A172 (cell line): ENCODE data around the gene CKM. TPM values are rescaled to one million over a fixed set of nuclear protein-coding genes. Genes with fewer than 3 reads are reported as not detected.

Experiments used
- DNase-seq: peaks from one replicate; pipeline ENCODE4 v3.0.0-alpha.2; 2015; ENCODE audit warnings: low spot score
- total RNA-seq: library from RNA; depleted of rRNA; stranded (reverse); fragments of >200 nt; shearing (Covaris generic); gene quantifications from 2 replicates; pipeline ENCODE4 v1.2.3, GENCODE V29; 2014; rRNA removed

The CKM gene
- not detected in 2 replicates for total RNA-seq

GRCh38 chr19:45322744-45323281, at the start of gene CKM:
Gene CKM (minus strand): TSS chr19:45322875. CDS start chr19:45319713, 3,162 bp downstream.
- no peak for DNase-seq

- peak; percentile 89 for DNase-seq
These were observed 47.9 kb upstream of the CKM start, which contains the start of gene ERCC2 for GRCh38 chr19:45370410-45371204. Gene ERCC2 (minus strand): TSS chr19:45370573. CDS start chr19:45370540, 33 bp downstream.

GRCh38 chr19:45368737-45369340, 46.2 kb upstream of the CKM start:
- DNase-seq, result no peak

- DNase-seq, result no peak
These were observed 45.5 kb upstream of the CKM start for GRCh38 chr19:45368127-45368526.

- DNase-seq, result no peak
These were observed 42.0 kb upstream of the CKM start for GRCh38 chr19:45364696-45365095.

DNA sequence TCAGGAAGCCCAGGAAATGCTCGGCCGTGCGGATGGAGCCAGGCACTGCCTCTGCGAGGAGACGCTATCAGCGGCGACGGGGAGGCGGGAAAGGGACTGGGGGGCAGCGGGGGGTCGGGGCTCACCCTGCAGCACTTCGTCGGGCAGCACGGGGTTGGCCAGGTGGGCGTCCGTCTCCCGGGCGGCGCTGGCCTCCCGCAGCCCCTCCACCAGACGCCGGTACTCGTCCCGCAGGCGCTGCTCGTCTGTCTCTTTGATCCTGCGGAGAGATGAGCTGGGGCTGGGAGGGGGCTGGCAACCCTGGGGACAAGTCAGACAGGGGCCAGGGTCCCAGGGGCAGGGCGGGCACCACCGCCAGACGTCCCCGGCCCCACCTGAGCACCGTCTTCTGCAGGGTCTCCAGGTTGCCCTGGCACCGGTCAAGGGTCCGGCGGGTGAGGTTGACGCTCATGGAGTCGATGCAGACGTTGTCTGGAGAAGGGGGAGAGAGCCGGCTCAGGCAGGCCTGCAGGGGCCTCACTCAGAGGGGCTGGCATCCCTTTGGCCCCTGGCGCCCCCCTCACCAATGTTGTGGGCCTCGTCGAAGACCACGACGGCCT, 41.3 kb upstream of the CKM start:
- no peak for DNase-seq

DNA sequence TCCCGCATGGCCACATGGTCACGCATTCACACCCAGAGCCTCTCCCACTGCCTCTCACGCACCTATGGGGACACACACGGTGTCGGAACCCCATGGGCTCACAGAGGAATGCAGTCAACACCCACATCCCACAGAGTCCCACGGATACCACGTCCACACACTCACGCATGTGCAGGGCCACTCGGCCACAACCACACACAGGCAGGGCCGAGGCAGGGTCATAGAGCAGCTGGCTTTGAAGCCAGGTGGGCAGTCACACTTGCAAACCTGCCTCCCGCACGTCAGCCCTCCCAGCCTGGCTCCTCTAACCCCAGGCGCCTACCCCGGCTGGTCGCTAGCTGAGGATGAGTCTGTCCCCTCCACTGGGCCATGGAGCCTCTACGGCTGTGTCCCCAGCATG, 39.6 kb upstream of the CKM start:
- no peak for DNase-seq

DNA sequence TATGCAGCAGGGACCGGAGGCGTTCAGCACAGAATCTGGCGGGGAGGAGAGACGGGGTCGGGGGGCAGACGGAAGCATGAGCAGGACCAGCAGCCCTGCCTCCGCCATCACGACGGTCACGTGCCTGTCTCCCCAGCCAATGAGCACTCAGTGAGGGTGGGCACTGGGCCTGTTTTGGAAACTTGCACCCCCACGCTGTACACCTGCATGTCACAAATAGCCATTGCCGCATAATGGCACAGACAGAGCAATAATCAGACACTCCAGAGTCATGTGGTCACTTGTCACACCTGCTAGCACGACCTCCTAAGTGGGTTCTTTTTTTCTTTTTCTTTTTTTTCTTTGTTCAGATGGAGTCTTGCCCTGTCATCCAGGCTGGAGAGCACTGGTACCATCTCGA, 38.9 kb upstream of the CKM start:
- no peak for DNase-seq

DNA sequence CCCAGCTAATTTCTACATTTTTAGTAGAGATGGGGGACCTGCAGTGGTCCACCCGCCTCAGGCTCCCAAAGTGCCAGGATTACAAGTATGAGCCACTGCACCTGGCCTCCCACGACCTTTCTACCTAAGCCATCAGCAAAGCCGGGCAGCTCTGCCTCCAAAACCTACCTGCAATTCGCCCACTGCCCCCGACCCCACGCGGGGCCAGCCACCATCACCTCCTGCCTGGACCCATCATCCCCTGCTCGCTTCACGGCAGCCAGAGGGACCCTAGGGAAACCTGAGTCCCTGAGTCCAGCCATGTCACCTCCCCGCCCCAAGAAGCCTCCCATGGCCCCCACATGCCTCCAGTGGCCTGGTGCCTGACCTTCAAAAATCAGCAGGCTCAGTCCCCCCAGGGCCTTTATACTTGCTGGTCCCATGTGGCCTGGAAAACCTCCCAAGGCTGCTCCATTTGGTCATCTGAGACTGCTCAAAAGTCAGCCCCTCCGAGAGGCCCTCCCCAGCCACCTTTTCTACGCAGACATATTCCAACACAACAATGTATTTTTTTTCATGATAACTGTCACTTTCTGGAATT, 35.6 kb upstream of the CKM start:
- no peak for DNase-seq

DNA sequence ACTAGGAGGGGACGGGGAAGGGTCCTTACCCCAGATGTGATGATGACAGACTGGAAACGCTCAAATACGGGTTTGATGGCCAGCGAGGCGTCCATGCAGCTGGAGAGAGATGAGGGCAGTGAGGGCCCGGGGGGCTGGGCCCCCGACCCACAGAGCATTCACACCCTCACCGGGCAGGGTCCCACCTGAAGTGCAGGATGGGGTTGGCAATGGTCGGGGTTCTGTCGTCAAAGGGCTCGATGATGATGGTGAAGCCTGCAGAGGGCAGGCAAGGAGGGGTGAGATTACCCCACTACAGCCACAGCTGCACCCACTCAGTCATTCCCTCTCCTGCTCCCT, 34.7 kb upstream of the CKM start:
- DNase-seq, result no peak

DNA sequence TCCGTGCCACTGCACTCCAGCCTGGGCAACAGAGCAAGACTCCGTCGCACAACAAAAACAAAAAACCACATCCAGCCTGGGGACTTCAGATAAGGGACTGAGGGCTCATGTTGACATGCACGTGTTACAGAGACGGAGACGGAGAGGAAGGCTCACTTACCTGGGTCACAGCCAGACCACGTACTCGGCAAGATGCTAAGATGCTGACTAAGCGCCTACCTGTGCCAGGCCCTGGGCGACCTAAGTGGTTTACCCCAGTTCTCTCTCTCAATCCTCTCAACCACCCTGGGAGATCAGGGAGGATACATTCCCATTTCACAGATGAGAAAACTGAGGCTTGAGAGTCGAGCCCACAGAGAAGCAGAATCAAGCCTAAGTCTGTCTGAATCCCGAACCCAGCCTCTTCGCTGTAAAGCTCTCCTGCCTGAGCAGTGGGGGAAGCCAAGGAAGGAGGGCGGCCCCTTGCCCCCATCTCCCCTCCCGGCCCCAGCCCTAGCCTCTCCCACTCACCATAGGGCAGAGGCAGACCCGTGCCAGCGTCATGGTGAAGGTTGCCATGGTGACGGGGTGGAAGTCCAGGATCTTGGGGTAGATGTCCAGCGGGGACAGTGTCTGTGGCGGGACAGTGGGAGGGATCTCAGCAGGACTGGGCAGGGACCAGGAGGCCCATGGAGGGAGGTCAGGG, 34.2 kb upstream of the CKM start:
- DNase-seq, result no peak

GRCh38 chr19:45355910-45356309, 33.2 kb upstream of the CKM start:
- DNase-seq, result no peak

GRCh38 chr19:45355402-45355801, 32.7 kb upstream of the CKM start:
- DNase-seq, result no peak

GRCh38 chr19:45354241-45354842, 31.7 kb upstream of the CKM start:
- DNase-seq, result no peak

DNA sequence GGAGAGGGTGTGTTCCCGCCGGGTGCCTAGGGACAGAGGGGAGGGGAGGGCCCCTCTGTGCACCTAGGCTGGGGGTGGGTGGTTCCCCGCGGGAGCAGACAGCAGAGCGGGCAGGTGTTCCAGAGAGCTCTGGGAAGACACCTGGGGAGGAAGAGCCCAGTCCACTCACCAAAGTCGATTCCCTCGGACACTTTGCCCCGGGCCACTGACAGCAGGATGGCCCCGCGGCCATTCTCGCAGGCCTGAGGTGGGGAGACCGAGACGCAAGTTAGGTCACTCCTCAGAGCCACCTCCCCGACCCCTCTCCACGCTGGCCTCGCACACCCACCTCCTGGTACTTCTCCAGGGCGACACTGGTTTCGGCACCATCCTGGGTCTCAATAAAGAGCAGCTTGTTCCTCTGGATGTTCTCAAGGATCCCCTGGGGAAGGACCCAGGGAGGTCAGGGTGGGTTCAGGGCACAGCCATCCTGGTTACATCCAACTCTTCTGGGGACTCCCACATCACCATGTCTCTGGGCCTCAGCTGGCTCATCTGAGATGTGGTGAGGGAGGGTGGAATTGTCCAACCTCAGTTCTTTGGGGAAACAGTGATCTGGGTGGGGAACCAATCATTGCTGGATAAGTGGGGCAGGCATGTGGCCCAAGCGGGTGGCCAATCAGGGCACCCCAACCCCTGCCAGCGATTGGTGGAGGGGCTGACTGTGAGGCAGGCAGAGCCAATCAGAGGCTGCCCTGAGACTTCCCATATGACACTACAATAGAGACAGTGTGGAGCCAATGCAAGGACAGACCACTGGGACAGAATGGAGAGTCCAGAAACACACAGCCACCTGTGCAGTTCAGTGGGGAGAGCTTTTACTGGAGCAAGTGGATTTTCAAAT, 30.5 kb upstream of the CKM start:
- DNase-seq, result no peak

- no peak for DNase-seq
These were observed 29.8 kb upstream of the CKM start for GRCh38 chr19:45352471-45352870.

GRCh38 chr19:45352062-45352461, 29.4 kb upstream of the CKM start:
- no peak for DNase-seq

GRCh38 chr19:45351401-45351952, 28.8 kb upstream of the CKM start:
- no peak for DNase-seq

- no peak for DNase-seq
These were observed 27.9 kb upstream of the CKM start for GRCh38 chr19:45350477-45351058.
